Natural killer cell (primary cell): ENCODE results near the gene PCLO. TPM values are rescaled to one million over a fixed set of nuclear protein-coding genes. Genes with fewer than 3 reads are reported as not detected.

Experiments used
- ATAC-seq, 3 donors: fragments of 150-1000 bp in 2 of 3; fragments of 200-7000 bp in 1 of 3; cut with Tn5 transposase; 1 replicate in 1 of 3; 2 replicates in 2 of 3; pipeline ENCODE4 v1.10.0; 2021; ENCODE audit warnings: mild to moderate bottlenecking in 2 of 3, moderate library complexity in 2 of 3
- DNase-seq, 2 donors: peaks; one replicate each; pipeline versions ENCODE4 v3.0.0 to v3.0.0-alpha.2; 2013 to 2021; ENCODE audit warnings: mixed read lengths in 1 of 2
- H3K27ac ChIP-seq: one replicate; pipeline ENCODE4 v1.5.1; 2013; ENCODE audit warnings: mild to moderate bottlenecking, low read length
- H3K27me3 ChIP-seq: one replicate; pipeline ENCODE4 v1.6.1; 2013; ENCODE audit warnings: low read length; ENCODE audit not compliant: control insufficient read depth, insufficient read depth
- H3K36me3 ChIP-seq: one replicate; pipeline ENCODE4 v1.6.1; 2013; ENCODE audit warnings: low read length; ENCODE audit not compliant: control insufficient read depth, insufficient read depth
- H3K4me1 ChIP-seq: one replicate; pipeline ENCODE4 v1.6.1; 2013; ENCODE audit warnings: low read length; ENCODE audit not compliant: control insufficient read depth, insufficient read depth
- H3K4me3 ChIP-seq: one replicate; pipeline ENCODE4 v1.5.1; 2013; ENCODE audit warnings: low read length
- H3K9me3 ChIP-seq: one replicate; pipeline ENCODE4 v1.6.1; 2013; ENCODE audit warnings: low read length; ENCODE audit not compliant: control insufficient read depth, insufficient read depth
- H3K27ac Mint-ChIP-seq, 2 donors: one replicate each; pipeline ENCODE4 v1.8.0; 2022; ENCODE audit warnings: mild to moderate bottlenecking in 2 of 2, mixed read lengths in 2 of 2, moderate library complexity in 1 of 2
- H3K27me3 Mint-ChIP-seq, 2 donors: one replicate each; pipeline ENCODE4 v1.8.0; 2022; ENCODE audit warnings: low read depth in 2 of 2, mixed read lengths in 2 of 2
- H3K36me3 Mint-ChIP-seq: one replicate; pipeline ENCODE4 v1.8.0; 2022; ENCODE audit warnings: mixed read lengths
- H3K4me1 Mint-ChIP-seq, 2 donors: one replicate each; pipeline ENCODE4 v1.8.0; 2022; ENCODE audit warnings: mixed read lengths in 2 of 2
- H3K4me3 Mint-ChIP-seq: one replicate; pipeline ENCODE4 v1.8.0; 2022; ENCODE audit warnings: mild to moderate bottlenecking, moderate library complexity, mixed read lengths
- H3K9me3 Mint-ChIP-seq, 2 donors: one replicate each; pipeline ENCODE4 v1.8.0; 2022; ENCODE audit warnings: mixed read lengths in 2 of 2
- CTCF ChIP-seq: fragments of 200-600 bp; IDR thresholded peaks from one replicate; pipeline ENCODE4 v1.8.0; 2022; ENCODE audit warnings: antibody characterized with exemption
- WGBS: methylation state at CpG from one replicate; pipeline ENCODE4 v1.1.7; 2013; ENCODE audit warnings: missing lambda C conversion rate; ENCODE audit not compliant: insufficient coverage; 5-methylcytosine and 5-hydroxymethylcytosine counted together
- intact Hi-C: fragments of 100-400 bp; cut with micrococcal nuclease; formaldehyde crosslinking; loops from one replicate; pipeline ENCODE4 v1.14.2; 2022
- total RNA-seq, 4 donors: library from RNA; stranded (reverse); fragments of 120-200 nt in 1 of 4; gene quantifications; one replicate each; pipeline versions ENCODE4 v1.2.3 to v1.2.4, GENCODE V29; 2013 to 2022

The PCLO gene
- total RNA-seq, 3 donors from 2014 or later (not counting 1 experiment from before 2014, with no cell fraction given) = not detected

GRCh38 chr7:83204715-83205114 lies 42.0 kb upstream of the PCLO start:
- no peaks in the 10 kb centered on the region for H3K4me1 Mint-ChIP-seq
- Histone ChIP-seq H3K9me3 (no peaks in the 10 kb centered on the region), H3K36me3 (no peaks in the 10 kb centered on the region), H3K27ac (no peak overlapping the region), H3K4me3 (no peak overlapping the region), H3K4me1 (no peaks in the 10 kb centered on the region), H3K27me3 (no peaks in the 10 kb centered on the region)
- ATAC-seq (no peak), DNase-seq (no peak)
- H3K27me3 Mint-ChIP-seq = no peaks in the 10 kb centered on the region
- no peak for TF ChIP-seq CTCF
- H3K36me3 Mint-ChIP-seq = peaks cover 8% of the 10 kb centered on the region
- H3K9me3 Mint-ChIP-seq = peaks cover 12 to 22% of the 10 kb centered on the region in 2 donors
- no peak overlapping the region for H3K4me3 Mint-ChIP-seq
- intact Hi-C loops = no loop called here
- WGBS = 88% methylated on average over 1 of the region's 2 CpGs
- no peak overlapping the region for H3K27ac Mint-ChIP-seq

- H3K27me3 ChIP-seq = no peaks in the 10 kb centered on the region
- H3K9me3 ChIP-seq = no peaks in the 10 kb centered on the region
- no peak for DNase-seq
- no peaks in the 10 kb centered on the region for H3K4me1 ChIP-seq
- H3K4me1 Mint-ChIP-seq = no peaks in the 10 kb centered on the region
- H3K4me3 ChIP-seq = no peak overlapping the region
- no peak overlapping the region for H3K27ac Mint-ChIP-seq
- peaks cover 15 to 25% of the 10 kb centered on the region in 2 donors for H3K9me3 Mint-ChIP-seq
- no peak overlapping the region for H3K4me3 Mint-ChIP-seq
- no peaks in the 10 kb centered on the region for H3K27me3 Mint-ChIP-seq
- ATAC-seq = no peak
- peaks cover 8% of the 10 kb centered on the region for H3K36me3 Mint-ChIP-seq
- H3K36me3 ChIP-seq = no peaks in the 10 kb centered on the region
- no peak for TF ChIP-seq CTCF
- 90% methylated on average over 1 of the region's 1 CpG for WGBS
- intact Hi-C loops = no loop called here
- no peak overlapping the region for H3K27ac ChIP-seq
These were observed 38.7 kb upstream of the PCLO start for GRCh38 chr7:83201355-83201754.

- H3K36me3 Mint-ChIP-seq = no peaks in the 10 kb centered on the region
- no peaks in the 10 kb centered on the region for H3K4me1 ChIP-seq
- H3K9me3 Mint-ChIP-seq = peaks cover 2 to 8% of the 10 kb centered on the region in 2 donors
- intact Hi-C loops = no loop called here
- no peaks in the 10 kb centered on the region for H3K4me1 Mint-ChIP-seq
- no peak overlapping the region for H3K4me3 ChIP-seq
- no peak for TF ChIP-seq CTCF
- ATAC-seq (no peak), DNase-seq (no peak)
- no peaks in the 10 kb centered on the region for H3K9me3 ChIP-seq
- H3K27ac Mint-ChIP-seq = no peak overlapping the region
- H3K36me3 ChIP-seq = no peaks in the 10 kb centered on the region
- no peak overlapping the region for H3K27ac ChIP-seq
- no peak overlapping the region for H3K4me3 Mint-ChIP-seq
- no peaks in the 10 kb centered on the region for H3K27me3 Mint-ChIP-seq
- no peaks in the 10 kb centered on the region for H3K27me3 ChIP-seq
These were observed 28.1 kb upstream of the PCLO start for GRCh38 chr7:83190659-83191389.

DNA sequence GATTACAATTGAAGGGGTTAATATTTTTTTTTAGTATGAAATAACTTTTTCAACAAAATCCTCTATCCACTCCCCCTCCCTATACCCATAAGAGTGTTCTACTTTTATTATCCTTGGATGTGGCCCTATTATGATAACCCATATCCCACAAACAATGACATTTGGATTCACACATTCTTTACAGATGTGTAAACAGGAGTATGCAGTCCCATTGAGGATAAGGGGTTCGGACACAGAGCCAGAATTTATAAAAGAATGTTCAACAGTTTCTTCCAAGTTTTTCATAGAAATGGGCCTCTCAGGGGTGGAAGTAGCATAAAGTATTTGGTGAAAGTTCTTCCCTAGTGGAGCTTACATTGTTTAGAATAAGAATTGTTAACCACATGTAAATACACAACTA lies 16.1 kb upstream of the PCLO start:
- intact Hi-C loops = no loop called here
- Mint-ChIP-seq H3K9me3 (peaks cover 27 to 48% of the 10 kb centered on the region in 2 donors), H3K27me3 (no peaks in the 10 kb centered on the region), H3K4me3 (no peak overlapping the region), H3K27ac (no peak overlapping the region), H3K36me3 (peaks cover 14% of the 10 kb centered on the region), H3K4me1 (no peaks in the 10 kb centered on the region)
- DNase-seq (no peak), ATAC-seq (no peak)
- no peaks in the 10 kb centered on the region for H3K27me3 ChIP-seq
- no peak overlapping the region for H3K4me3 ChIP-seq
- no peaks in the 10 kb centered on the region for H3K4me1 ChIP-seq
- TF ChIP-seq CTCF = no peak
- no peak overlapping the region for H3K27ac ChIP-seq
- 79% methylated on average over 1 of the region's 1 CpG for WGBS
- peaks cover 10% of the 10 kb centered on the region for H3K9me3 ChIP-seq
- no peaks in the 10 kb centered on the region for H3K36me3 ChIP-seq
